Activated CD4-positive, CD25-positive, alpha-beta regulatory T cell treated with anti-CD3 and anti-CD28 coated beads, Interleukin-2, amount 50 U/mL, for 16 hours (primary cell): ENCODE data around the gene CENPX.
A peak's percentile ranks its signal among the peaks of the same experiment; 100 is the strongest.

Experiments
- DNase-seq: peaks from one replicate; pipeline ENCODE4 v3.0.0-alpha.2; 2020; ENCODE audit warnings: low read depth, low spot score

CENPX gene

GRCh38 chr17:82023447-82024241 lies 966 bp upstream of the CENPX start:
- no peak for DNase-seq

GRCh38 chr17:82022981-82023446 lies 336 bp upstream of the CENPX start, which contains the start of gene LRRC45:
LRRC45 (plus strand) TSS chr17:82023305; CDS start chr17:82023644, 339 bp downstream.
- DNase-seq, result peak; percentile 100

- no peak for DNase-seq
Observed at GRCh38 chr17:82021900-82022309, 773 bp downstream of the CENPX start.

- DNase-seq, result no peak
Observed at GRCh38 chr17:82021107-82021899, 1.4 kb downstream of the CENPX start.

GRCh38 chr17:82020572-82021106 lies 2.0 kb downstream of the CENPX start:
- DNase-seq, result no peak

GRCh38 chr17:82019690-82020571 lies 2.7 kb downstream of the CENPX start:
- DNase-seq, result no peak

GRCh38 chr17:82018989-82019689 lies 3.5 kb downstream of the CENPX start:
- no peak for DNase-seq

GRCh38 chr17:82018152-82018988 lies 4.3 kb downstream of the CENPX start:
- no peak for DNase-seq

GRCh38 chr17:82017612-82018151 lies 5.0 kb downstream of the CENPX start:
- DNase-seq, result no peak

- DNase-seq, result no peak
Observed at GRCh38 chr17:82016875-82017459, 5.7 kb downstream of the CENPX start.

GRCh38 chr17:82016061-82016874 lies 6.4 kb downstream of the CENPX start:
- DNase-seq, result no peak

GRCh38 chr17:82015311-82015971 lies 7.2 kb downstream of the CENPX start:
- no peak for DNase-seq

- DNase-seq, result no peak
Observed at GRCh38 chr17:82014971-82015310, 7.7 kb downstream of the CENPX start.

GRCh38 chr17:82014432-82014831 lies 8.2 kb downstream of the CENPX start:
- no peak for DNase-seq

GRCh38 chr17:82013772-82014321 lies 8.8 kb downstream of the CENPX start:
- DNase-seq, result no peak

GRCh38 chr17:82013341-82013740 lies 9.3 kb downstream of the CENPX start:
- DNase-seq, result no peak

- no peak for DNase-seq
Observed at GRCh38 chr17:82012640-82013295, 9.9 kb downstream of the CENPX start.
